MG63 (cell line): Measurements from ENCODE around the gene ATP2C2. TPM values are rescaled to one million over a fixed set of nuclear protein-coding genes. Genes with fewer than 3 reads are reported as not detected.
A peak's percentile ranks its signal among the peaks of the same experiment; 100 is the strongest.

ENCODE experiments used
- DNase-seq: peaks from one replicate; pipeline ENCODE4 v3.0.0-alpha.2; 2020
- H3K27me3 ChIP-seq: fragments of 250-450 bp; sonication (Bioruptor Pico); 2 replicates; pipeline ENCODE4 v1.5.1; 2020; ENCODE audit warnings: mild to moderate bottlenecking, moderate library complexity
- H3K36me3 ChIP-seq: fragments of 250-450 bp; sonication (Bioruptor Pico); 2 replicates; pipeline ENCODE4 v1.5.1; 2020; ENCODE audit warnings: mild to moderate bottlenecking, moderate library complexity
- H3K4me3 ChIP-seq: fragments of 250-450 bp; sonication (Bioruptor Pico); 2 replicates; pipeline ENCODE4 v1.5.1; 2020; ENCODE audit warnings: mild to moderate bottlenecking, moderate library complexity
- H3K9me3 ChIP-seq: fragments of 250-450 bp; sonication (Bioruptor Pico); 2 replicates; pipeline ENCODE4 v1.5.1; 2020; ENCODE audit warnings: mild to moderate bottlenecking, moderate library complexity
- total RNA-seq: library from RNA; depleted of rRNA; stranded (reverse); fragments of >200 nt; shearing (Covaris generic); gene quantifications from 2 replicates; pipeline ENCODE4 v1.2.3, GENCODE V29; 2014; ENCODE audit warnings: low replicate concordance

The ATP2C2 gene
- total RNA-seq, 1 experiment from 2014 or later, result not detected

GRCh38 chr16:84404324-84404723 lies 36.0 kb downstream of the ATP2C2 start:
- no peak for DNase-seq
- Histone ChIP-seq H3K36me3 (no peaks in the 10 kb centered on the region), H3K9me3 (no peaks in the 10 kb centered on the region; the same call in 1 of the 2 replicates), H3K4me3 (no peak overlapping the region), H3K27me3 (peaks cover 3% of the 10 kb centered on the region)

GRCh38 chr16:84404936-84405639 lies 36.8 kb downstream of the ATP2C2 start:
- Histone ChIP-seq H3K27me3 (peaks cover 3% of the 10 kb centered on the region), H3K9me3 (no peaks in the 10 kb centered on the region; the same call in 1 of the 2 replicates), H3K4me3 (no peak overlapping the region), H3K36me3 (no peaks in the 10 kb centered on the region)
- DNase-seq, result no peak

- Histone ChIP-seq H3K9me3 (no peaks in the 10 kb centered on the region; the same call in 1 of the 2 replicates), H3K4me3 (no peak overlapping the region), H3K27me3 (no peaks in the 10 kb centered on the region; the same call in none of the 2 replicates), H3K36me3 (no peaks in the 10 kb centered on the region)
- DNase-seq, result peak; percentile 6
Observed at GRCh38 chr16:84406006-84406963, 37.9 kb downstream of the ATP2C2 start.

GRCh38 chr16:84407588-84408313 lies 39.4 kb downstream of the ATP2C2 start:
- Histone ChIP-seq H3K36me3 (no peaks in the 10 kb centered on the region), H3K27me3 (no peaks in the 10 kb centered on the region; the same call in 1 of the 2 replicates), H3K4me3 (no peak overlapping the region), H3K9me3 (no peaks in the 10 kb centered on the region)
- no peak for DNase-seq

GRCh38 chr16:84408314-84408690 lies 40.0 kb downstream of the ATP2C2 start:
- H3K27me3 ChIP-seq, result no peaks in the 10 kb centered on the region; the same call in 1 of the 2 replicates

GRCh38 chr16:84408856-84409255 lies 40.5 kb downstream of the ATP2C2 start:
- no peak for DNase-seq
- H3K27me3 ChIP-seq, result no peaks in the 10 kb centered on the region; the same call in 1 of the 2 replicates
- no peak overlapping the region for H3K4me3 ChIP-seq
- H3K9me3 ChIP-seq, result no peaks in the 10 kb centered on the region
- no peaks in the 10 kb centered on the region for H3K36me3 ChIP-seq

More at GRCh38 chr16:84408314-84408690, 40.0 kb downstream of the ATP2C2 start:
- no peaks in the 10 kb centered on the region for H3K9me3 ChIP-seq
- DNase-seq, result no peak
- H3K4me3 ChIP-seq, result no peak overlapping the region
- no peaks in the 10 kb centered on the region for H3K36me3 ChIP-seq

- Histone ChIP-seq H3K9me3 (no peaks in the 10 kb centered on the region), H3K36me3 (no peaks in the 10 kb centered on the region), H3K4me3 (no peak overlapping the region), H3K27me3 (no peaks in the 10 kb centered on the region)
- DNase-seq, result no peak
Observed at GRCh38 chr16:84410361-84411138, 42.2 kb downstream of the ATP2C2 start.

GRCh38 chr16:84411768-84412167 lies 43.4 kb downstream of the ATP2C2 start:
- H3K4me3 ChIP-seq, result no peak overlapping the region
- H3K27me3 ChIP-seq, result no peaks in the 10 kb centered on the region
- no peaks in the 10 kb centered on the region for H3K36me3 ChIP-seq
- DNase-seq, result no peak
- no peaks in the 10 kb centered on the region for H3K9me3 ChIP-seq

- Histone ChIP-seq H3K27me3 (no peaks in the 10 kb centered on the region), H3K9me3 (no peaks in the 10 kb centered on the region), H3K4me3 (no peak overlapping the region), H3K36me3 (no peaks in the 10 kb centered on the region)
- no peak for DNase-seq
Observed at GRCh38 chr16:84412262-84412661, 43.9 kb downstream of the ATP2C2 start.

- Histone ChIP-seq H3K36me3 (no peaks in the 10 kb centered on the region), H3K9me3 (no peaks in the 10 kb centered on the region), H3K4me3 (no peak overlapping the region), H3K27me3 (no peaks in the 10 kb centered on the region)
- DNase-seq, result no peak
Observed at GRCh38 chr16:84413244-84414004, 45.1 kb downstream of the ATP2C2 start.

GRCh38 chr16:84414789-84415326 lies 46.5 kb downstream of the ATP2C2 start:
- no peak for DNase-seq
- Histone ChIP-seq H3K27me3 (no peaks in the 10 kb centered on the region), H3K4me3 (no peak overlapping the region), H3K9me3 (no peaks in the 10 kb centered on the region), H3K36me3 (no peaks in the 10 kb centered on the region)

GRCh38 chr16:84416407-84417321 lies 48.3 kb downstream of the ATP2C2 start:
- Histone ChIP-seq H3K36me3 (no peaks in the 10 kb centered on the region), H3K9me3 (no peaks in the 10 kb centered on the region), H3K27me3 (no peaks in the 10 kb centered on the region), H3K4me3 (no peak overlapping the region)
- no peak for DNase-seq

- Histone ChIP-seq H3K36me3 (no peaks in the 10 kb centered on the region), H3K27me3 (no peaks in the 10 kb centered on the region), H3K9me3 (no peaks in the 10 kb centered on the region), H3K4me3 (no peak overlapping the region)
- no peak for DNase-seq
Observed at GRCh38 chr16:84418056-84418849, 49.9 kb downstream of the ATP2C2 start.

- no peaks in the 10 kb centered on the region for H3K9me3 ChIP-seq
- H3K27me3 ChIP-seq, result no peaks in the 10 kb centered on the region
- no peak overlapping the region for H3K4me3 ChIP-seq
- DNase-seq, result no peak
- no peaks in the 10 kb centered on the region for H3K36me3 ChIP-seq
Observed at GRCh38 chr16:84419730-84420129, 51.4 kb downstream of the ATP2C2 start.
